ENCODE results near the gene CSNK1D.
A peak's percentile ranks its signal among the peaks of the same experiment; 100 is the strongest.

CSNK1D gene

GRCh38 chr17:82247182-82247823 is 26.2 kb downstream of the CSNK1D start:
- ChIA-PET POLR2A (interaction anchor here (0.7 to 0.9 kb wide), 2 partner anchors 19 to 41 kb away, joined by 3 read pairs; partner anchors contain the start of gene SLC16A3), CTCF (no interaction called here)
- H3K4me3 ChIP-seq (ENCODE audit: low read depth, low read length): no peak overlapping the region
- no peak for DNase-seq (ENCODE audit: low read depth, low spot score)
- TF ChIP-seq CTCF (IDR thresholded peaks at IDR 0.05; ENCODE audit: insufficient read depth, low read length, missing control alignments): no peak

- no peak overlapping the region for H3K4me3 ChIP-seq (ENCODE audit: low read depth, low read length)
- ChIA-PET CTCF (interaction anchor here (1.2 to 1.6 kb wide), 2 partner anchors 10 to 41 kb away, joined by 5 to 8 read pairs; no protein-coding TSS in a partner anchor), POLR2A (interaction anchor here (0.7 to 1.2 kb wide), 3 partner anchors 18 to 46 kb away, joined by 3 read pairs; partner anchors contain the start of gene SLC16A3)
- TF ChIP-seq CTCF (IDR thresholded peaks at IDR 0.05; ENCODE audit: insufficient read depth, low read length, missing control alignments): no peak
- DNase-seq (ENCODE audit: low read depth, low spot score): no peak
These were observed 26.9 kb downstream of the CSNK1D start for GRCh38 chr17:82246365-82247181.

GRCh38 chr17:82246040-82246364 is 27.5 kb downstream of the CSNK1D start:
- TF ChIP-seq CTCF (IDR thresholded peaks at IDR 0.05; ENCODE audit: insufficient read depth, low read length, missing control alignments): no peak
- ChIA-PET CTCF (interaction anchor here (1.2 to 1.6 kb wide), 2 partner anchors 10 to 40 kb away, joined by 5 to 8 read pairs; no protein-coding TSS in a partner anchor), POLR2A (interaction anchor here (1.2 kb wide), 1 partner anchor 46 kb away, joined by 3 read pairs; no protein-coding TSS in a partner anchor)
- no peak overlapping the region for H3K4me3 ChIP-seq (ENCODE audit: low read depth, low read length)
- DNase-seq (ENCODE audit: low read depth, low spot score): no peak

GRCh38 chr17:82245134-82246039 is 28.1 kb downstream of the CSNK1D start:
- ChIA-PET POLR2A (interaction anchor here (1.2 to 4.2 kb wide), 2 partner anchors 15 to 47 kb away, joined by 3 to 51 read pairs; partner anchors contain the start of gene SLC16A3), CTCF (interaction anchor here (1.1 to 10.9 kb wide), 4 partner anchors 9 to 174 kb away, joined by 4 to 95 read pairs (median 6); no protein-coding TSS in a partner anchor)
- no peak for TF ChIP-seq CTCF (IDR thresholded peaks at IDR 0.05; ENCODE audit: insufficient read depth, low read length, missing control alignments)
- H3K4me3 ChIP-seq (ENCODE audit: low read depth, low read length): no peak overlapping the region
- no peak for DNase-seq (ENCODE audit: low read depth, low spot score)

- H3K4me3 ChIP-seq (ENCODE audit: low read depth, low read length): no peak overlapping the region
- POLR2A ChIA-PET: interaction anchor here (4.2 kb wide), 1 partner anchor 14 kb away, joined by 51 read pairs; the partner anchor contains the start of gene SLC16A3
- CTCF ChIA-PET: interaction anchor here (1.1 to 10.9 kb wide), 2 partner anchors 40 to 175 kb away, joined by 4 to 95 read pairs; no protein-coding TSS in a partner anchor
- peak; percentile 65 for TF ChIP-seq CTCF (IDR thresholded peaks at IDR 0.05; ENCODE audit: insufficient read depth, low read length, missing control alignments)
- no peak for DNase-seq (ENCODE audit: low read depth, low spot score)
These were observed 28.9 kb downstream of the CSNK1D start for GRCh38 chr17:82244413-82245133.
